ENCODE measurements around the gene TRPC6. TPM values are rescaled to one million over a fixed set of nuclear protein-coding genes. Genes with fewer than 3 reads are reported as not detected.
"Not testable (repeated sequence)": the region's sequence is repeated elsewhere in the genome, so short reads cannot be mapped to it uniquely, and the experiment has no call there.

The TRPC6 gene
- total and polyA plus RNA-seq, 2 of the 8 experiments (the other 6 are each of a cell fraction or from before 2014, with no cell fraction given), result 0.26 to 0.39 TPM

- TF ChIP-seq SIRT6 (IDR thresholded peaks at IDR 0.05; ENCODE audit: low read length) (no peak), BCL11A (IDR thresholded peaks at IDR 0.05; ENCODE audit: low read depth in 2 of 2, low read length in 2 of 2) (no peak), KDM5A (IDR thresholded peaks at IDR 0.05; ENCODE audit: low read length) (no peak)
These were observed 144.3 kb downstream of the TRPC6 start (continued) for GRCh38 chr11:101439488-101439887.

GRCh38 chr11:101438708-101439107 lies 145.1 kb downstream of the TRPC6 start:
- H3K9me3 ChIP-seq (ENCODE audit: insufficient read depth in 2 of 2, low read depth in 1 of 2, low read length in 1 of 2); H3K23me2 ChIP-seq (ENCODE audit: low read depth, low read length); H3K18ac ChIP-seq (ENCODE audit: extremely low read depth, low read length); H4K20me1 ChIP-seq (replicated peaks in 1 of 2; ENCODE audit: control insufficient read depth in 1 of 2, insufficient read depth in 2 of 2, low read length in 2 of 2); H3K4me3 ChIP-seq (ENCODE audit: extremely low read depth in 1 of 4, insufficient read depth in 2 of 4, low read depth in 3 of 4, low read length in 4 of 4); DNase-seq (ENCODE audit: low read depth in 1 of 2, low spot score in 2 of 2); H3K79me1 ChIP-seq (ENCODE audit: low read depth, low read length); H3K4ac ChIP-seq (replicated peaks; ENCODE audit: insufficient read length, low read depth, low read length); H4K91ac ChIP-seq (replicated peaks; ENCODE audit: insufficient read length, low read length); H2BK20ac ChIP-seq (ENCODE audit: low read length); H3K27ac ChIP-seq (ENCODE audit: low read depth, low read length); H3K4me1 ChIP-seq (replicated peaks in 1 of 4; ENCODE audit: control insufficient read depth in 3 of 4, insufficient read depth in 4 of 4, low read length in 3 of 4); H3K9ac ChIP-seq (replicated peaks in 1 of 4; ENCODE audit: extremely low read depth in 1 of 4, low read depth in 3 of 4, low read length in 3 of 4); H3K27me3 ChIP-seq (replicated peaks in 1 of 4; ENCODE audit: control insufficient read depth in 3 of 4, extremely low read depth in 1 of 4, insufficient read depth in 3 of 4, low read length in 3 of 4); H3K14ac ChIP-seq (ENCODE audit: insufficient read length); H3K79me2 ChIP-seq (ENCODE audit: control insufficient read depth in 1 of 2, insufficient read depth in 2 of 2, low read length in 2 of 2); FAIRE-seq; H2AK5ac ChIP-seq (ENCODE audit: low read depth, low read length); H2BK120ac ChIP-seq (replicated peaks; ENCODE audit: low read depth, low read length); H2AFZ ChIP-seq (ENCODE audit: low read length); H4K8ac ChIP-seq (ENCODE audit: extremely low read depth, insufficient read depth, low read length); H3K23ac ChIP-seq (ENCODE audit: insufficient read length); H3K36me3 ChIP-seq (ENCODE audit: control insufficient read depth in 2 of 4, insufficient read depth in 4 of 4, low read length in 3 of 4); H4K5ac ChIP-seq (ENCODE audit: insufficient read length, low read depth, low read length); H2BK12ac ChIP-seq (ENCODE audit: low read depth, low read length); H2BK5ac ChIP-seq (ENCODE audit: low read depth, low read length); H3K4me2 ChIP-seq (ENCODE audit: insufficient read depth in 1 of 2, low read depth in 2 of 2, low read length in 2 of 2); H2BK15ac ChIP-seq (ENCODE audit: low read length); POLR2A ChIA-PET (ENCODE audit: partially characterized antibody); H3K56ac ChIP-seq (replicated peaks; ENCODE audit: insufficient read length, low read depth, low read length): not testable (repeated sequence)
- CTCF ChIA-PET (ENCODE audit: partially characterized antibody), result interaction anchor here (0.7 to 6.1 kb wide), 15 partner anchors 8 to 512 kb away, joined by 3 to 38 read pairs (median 4); no protein-coding TSS in a partner anchor
- 95% methylated on average over 2 of the region's 2 CpGs; no CpG with 5 or more reads in 1 of the 2 experiments for WGBS, 2 experiments (ENCODE audit: extremely low coverage in 1 of 2, insufficient coverage in 1 of 2, insufficient read length in 1 of 2, insufficient replicate concordance in 2 of 2, low coverage in 1 of 2, low lambda C conversion rate in 2 of 2, missing lambda C conversion rate in 1 of 2)
